Measurements from ENCODE around the gene GLIPR2. TPM values are rescaled to one million over a fixed set of nuclear protein-coding genes. Genes with fewer than 3 reads are reported as not detected.

Gene GLIPR2
- total RNA-seq, 4 donors from 2014 or later = 51.3 to 84.9 (median 59.6) TPM

GRCh38 chr9:36144309-36145232 is 8.0 kb downstream of the GLIPR2 start:
- Histone ChIP-seq H3K27ac (replicated peaks in 1 of 4) (peak overlapping the region in 3 of 4 donors; percentile 88 to 94 (median 92)), H3K4me3 (no peak overlapping the region), H3K36me3 (peaks cover 0 to 17% (median 0%) of the 10 kb centered on the region in 4 donors), H3K27me3 (no peaks in the 10 kb centered on the region), H3K9me3 (no peaks in the 10 kb centered on the region), H3K4me1 (peaks cover 50 to 100% (median 89%) of the 10 kb centered on the region in 4 donors)
- TF ChIP-seq POLR2A (IDR thresholded peaks at IDR 0.05; ENCODE audit: low read depth) (no peak), POLR2AphosphoS5 (IDR thresholded peaks at IDR 0.05) (no peak), EP300 (IDR thresholded peaks at IDR 0.05) (no peak), CTCF (IDR thresholded peaks at IDR 0.05) (no peak)
- intact Hi-C loops (cut with DNase I) = no loop called here
- DNase-seq (ENCODE audit: extremely low spot score) = no peak
- 76% methylated on average over 12 of the region's 12 CpGs for WGBS

GRCh38 chr9:36145970-36146369 is 9.4 kb downstream of the GLIPR2 start:
- 98% methylated on average over 4 of the region's 4 CpGs for WGBS
- peaks cover 53 to 100% (median 89%) of the 10 kb centered on the region in 4 donors for H3K4me1 ChIP-seq
- no peaks in the 10 kb centered on the region for H3K27me3 ChIP-seq
- no peak for DNase-seq (ENCODE audit: extremely low spot score)
- intact Hi-C loops (cut with DNase I) = no loop called here
- peak overlapping the region in 2 of 4 donors; percentile 88 to 92 for H3K27ac ChIP-seq (replicated peaks in 1 of 4)
- H3K9me3 ChIP-seq = no peaks in the 10 kb centered on the region
- peaks cover 0 to 27% (median under 1%) of the 10 kb centered on the region in 4 donors for H3K36me3 ChIP-seq
- TF ChIP-seq CTCF (IDR thresholded peaks at IDR 0.05) (no peak), POLR2A (IDR thresholded peaks at IDR 0.05; ENCODE audit: low read depth) (no peak), EP300 (IDR thresholded peaks at IDR 0.05) (no peak), POLR2AphosphoS5 (IDR thresholded peaks at IDR 0.05) (no peak)
- H3K4me3 ChIP-seq = no peak overlapping the region

GRCh38 chr9:36146651-36147050 is 10.1 kb downstream of the GLIPR2 start:
- H3K27me3 ChIP-seq = no peaks in the 10 kb centered on the region
- no peak for TF ChIP-seq EP300 (IDR thresholded peaks at IDR 0.05)
- TF ChIP-seq CTCF (IDR thresholded peaks at IDR 0.05) = no peak
- TF ChIP-seq POLR2AphosphoS5 (IDR thresholded peaks at IDR 0.05) = no peak
- TF ChIP-seq POLR2A (IDR thresholded peaks at IDR 0.05; ENCODE audit: low read depth) = no peak
- H3K27ac ChIP-seq (replicated peaks in 1 of 4) = peak overlapping the region; percentile 76 to 92 (median 86)
- DNase-seq (ENCODE audit: extremely low spot score) = no peak
- 93% methylated on average over 10 of the region's 10 CpGs for whole genome bisulfite sequencing
- intact Hi-C loops (cut with DNase I) = no loop called here
- H3K9me3 ChIP-seq = no peaks in the 10 kb centered on the region
- H3K4me3 ChIP-seq = no peak overlapping the region
- H3K36me3 ChIP-seq = peaks cover 0 to 33% (median 4%) of the 10 kb centered on the region in 4 donors
- peaks cover 53 to 100% (median 89%) of the 10 kb centered on the region in 4 donors for H3K4me1 ChIP-seq

GRCh38 chr9:36147441-36148175 is 11.1 kb downstream of the GLIPR2 start:
- Histone ChIP-seq H3K36me3 (peaks cover 0 to 38% (median 6%) of the 10 kb centered on the region in 4 donors), H3K4me3 (no peak overlapping the region), H3K9me3 (no peaks in the 10 kb centered on the region), H3K27me3 (no peaks in the 10 kb centered on the region), H3K4me1 (peaks cover 46 to 98% (median 88%) of the 10 kb centered on the region in 4 donors), H3K27ac (replicated peaks in 1 of 4) (peak overlapping the region; percentile 76 to 92 (median 86))
- intact Hi-C loops (cut with DNase I) = no loop called here
- TF ChIP-seq EP300 (IDR thresholded peaks at IDR 0.05) (no peak), POLR2AphosphoS5 (IDR thresholded peaks at IDR 0.05) (no peak), CTCF (IDR thresholded peaks at IDR 0.05) (no peak), POLR2A (IDR thresholded peaks at IDR 0.05; ENCODE audit: low read depth) (no peak)
- DNase-seq (ENCODE audit: extremely low spot score) = no peak
- 85% methylated on average over 8 of the region's 14 CpGs for WGBS
